IMR-90 (cell line): ENCODE results near the gene C9orf43. TPM values are rescaled to one million over a fixed set of nuclear protein-coding genes. Genes with fewer than 3 reads are reported as not detected.

Experiments
- ATAC-seq: fragments of 200-7000 bp; cut with Tn5 transposase; 2 replicates; pipeline ENCODE4 v1.9.1; 2020; ENCODE audit warnings: low read depth, mild to moderate bottlenecking, moderate library complexity
- BruUV-seq: library from RNA; stranded (reverse); fragments of 400-500 nt; replicated peaks from 2 replicates; lab custom pipeline; 2021; lab: Mats Ljungman, UMichigan
- CTCF ChIA-PET: fragments of 300-600 bp; formaldehyde crosslinking; extraction: SDS; loops from one replicate; lab custom pipeline; 2021; ENCODE audit warnings: antibody characterized with exemption; lab: Yijun Ruan, JAX
- POLR2A ChIA-PET: fragments of 300-600 bp; sonication (Branson Sonifier 250); formaldehyde crosslinking; loops from one replicate; lab custom pipeline; 2022; ENCODE audit warnings: antibody characterized with exemption; ENCODE audit not compliant: unreplicated experiment; lab: Charles Lee
- DNase-seq: peaks from one replicate; pipeline ENCODE4 v3.0.0; 2013
- H2AFZ ChIP-seq: replicated peaks from 2 replicates; pipeline ENCODE3; 2013; ENCODE audit warnings: low read length, mild to moderate bottlenecking; ENCODE audit not compliant: poor library complexity
- H2AK5ac ChIP-seq: 2 replicates; pipeline ENCODE4 v1.6.1; 2013; ENCODE audit warnings: low read depth, low read length, inconsistent platforms
- H2AK9ac ChIP-seq: replicated peaks from 2 replicates; pipeline ENCODE3; 2013; ENCODE audit warnings: mild to moderate bottlenecking, low read depth, low read length, moderate library complexity; ENCODE audit not compliant: poor library complexity
- H2BK120ac ChIP-seq: 2 replicates; pipeline ENCODE4 v1.6.1; 2013; ENCODE audit warnings: low read depth, low read length, inconsistent platforms
- H2BK15ac ChIP-seq: 3 replicates; pipeline ENCODE4 v1.6.1; 2013; ENCODE audit warnings: low read depth, low read length, inconsistent platforms
- H2BK20ac ChIP-seq: 2 replicates; pipeline ENCODE4 v1.6.1; 2013; ENCODE audit warnings: low read depth, mild to moderate bottlenecking, inconsistent platforms, low read length, moderate library complexity
- H2BK5ac ChIP-seq: 2 replicates; pipeline ENCODE4 v1.6.1; 2013; ENCODE audit warnings: mild to moderate bottlenecking, low read depth, low read length, inconsistent platforms; ENCODE audit not compliant: poor library complexity, severe bottlenecking
- H3K14ac ChIP-seq: replicated peaks from 2 replicates; pipeline ENCODE4 v1.6.1; 2013; ENCODE audit warnings: low read depth, low read length, inconsistent platforms
- H3K18ac ChIP-seq: 2 replicates; pipeline ENCODE4 v1.6.1; 2013; ENCODE audit warnings: low read depth, low read length, control low read depth
- H3K23ac ChIP-seq: 2 replicates; pipeline ENCODE4 v1.6.1; 2013; ENCODE audit warnings: low read depth, low read length, inconsistent platforms
- H3K27ac ChIP-seq: 2 replicates; pipeline ENCODE4 v1.5.1; 2013; ENCODE audit warnings: mild to moderate bottlenecking, control low read depth, low read length; ENCODE audit not compliant: insufficient read depth
- H3K27me3 ChIP-seq: 2 replicates; pipeline ENCODE4 v1.6.1; 2013; ENCODE audit warnings: low read length; ENCODE audit not compliant: control insufficient read depth, insufficient read depth
- H3K36me3 ChIP-seq: 2 replicates; pipeline ENCODE4 v1.6.1; 2013; ENCODE audit warnings: low read length, mixed read lengths; ENCODE audit not compliant: control insufficient read depth, insufficient read depth
- H3K4ac ChIP-seq: 2 replicates; pipeline ENCODE4 v1.6.1; 2013; ENCODE audit warnings: low read depth, low read length, inconsistent platforms
- H3K4me1 ChIP-seq: 2 replicates; pipeline ENCODE4 v1.6.1; 2013; ENCODE audit warnings: low read length, mixed read lengths; ENCODE audit not compliant: control insufficient read depth, insufficient read depth
- H3K4me2 ChIP-seq: 2 replicates; pipeline ENCODE4 v1.6.1; 2013; ENCODE audit warnings: low read depth, mild to moderate bottlenecking, control low read depth, low read length, moderate library complexity
- H3K4me3 ChIP-seq: 2 replicates; pipeline ENCODE4 v1.5.1; 2013; ENCODE audit warnings: low read depth, mild to moderate bottlenecking, control low read depth, low read length, moderate library complexity; ENCODE audit not compliant: insufficient read depth
- H3K56ac ChIP-seq: 2 replicates; pipeline ENCODE4 v1.6.1; 2013; ENCODE audit warnings: low read length, inconsistent platforms; ENCODE audit not compliant: insufficient read depth; ENCODE audit errors: extremely low read depth
- H3K79me1 ChIP-seq, 2 experiments: 2 replicates each; pipeline ENCODE4 v1.6.1; 2013; ENCODE audit warnings: low read length in 2 of 2, inconsistent platforms in 1 of 2, low read depth in 1 of 2
- H3K9ac ChIP-seq: 2 replicates; pipeline ENCODE4 v1.6.1; 2013; ENCODE audit warnings: low read depth, low read length, control low read depth
- H3K9me1 ChIP-seq: 2 replicates; pipeline ENCODE4 v1.6.1; 2013; ENCODE audit warnings: low read length, inconsistent platforms; ENCODE audit not compliant: insufficient read depth
- H3K9me3 ChIP-seq: 2 replicates; pipeline ENCODE4 v1.6.1; 2013; ENCODE audit warnings: low read length; ENCODE audit not compliant: control insufficient read depth, insufficient read depth
- H4K20me1 ChIP-seq: 2 replicates; pipeline ENCODE4 v1.6.1; 2013; ENCODE audit warnings: low read length, inconsistent platforms; ENCODE audit not compliant: insufficient read depth
- H4K5ac ChIP-seq: 2 replicates; pipeline ENCODE4 v1.6.1; 2013; ENCODE audit warnings: mild to moderate bottlenecking, low read depth, low read length, control low read depth
- H4K8ac ChIP-seq, 2 experiments: 2 replicates each; pipeline ENCODE4 v1.6.1; 2013; ENCODE audit warnings: low read depth in 2 of 2, low read length in 2 of 2, control low read depth in 1 of 2, inconsistent platforms in 1 of 2
- H4K91ac ChIP-seq: 2 replicates; pipeline ENCODE4 v1.6.1; 2013; ENCODE audit warnings: low read depth, low read length, inconsistent platforms; ENCODE audit not compliant: insufficient read depth
- WGBS, 2 experiments: methylation state at CpG; one replicate each; pipeline versions ENCODE4 v1.1.5 to v1.1.7; 2013; ENCODE audit warnings: missing lambda C conversion rate in 2 of 2; ENCODE audit not compliant: insufficient read length in 1 of 2; ENCODE audit errors: extremely low coverage in 2 of 2; 5-methylcytosine and 5-hydroxymethylcytosine counted together
- dilution Hi-C: fragments of 300-500 bp; cut with HindIII; formaldehyde crosslinking; loops from one replicate; pipeline ENCODE4 v1.14.3; 2018; ENCODE audit warnings: low sequenced_read_pairs; ENCODE audit not compliant: unreplicated experiment
- in situ Hi-C: fragments of 300-500 bp; cut with MboI; formaldehyde crosslinking; loops from 3 replicates; pipeline ENCODE4 v1.14.3; 2019; ENCODE audit warnings: low sequenced_read_pairs, inconsistent platforms, mixed read lengths
- intact Hi-C: fragments of 100-400 bp; cut with micrococcal nuclease; formaldehyde crosslinking; loops from 2 replicates; pipeline ENCODE4 v1.10.0; 2022
- polyA plus RNA-seq, 3 experiments: library from polyadenylated mRNA; depleted of rRNA; stranded (reverse); fragments of >200 nt; gene quantifications; 2 replicates each; pipeline ENCODE4 v1.2.3, GENCODE V29; 2012; ENCODE audit warnings: low replicate concordance in 1 of 3
- total RNA-seq: library from RNA; depleted of rRNA; stranded (reverse); fragments of >200 nt; gene quantifications from 2 replicates; pipeline ENCODE4 v1.2.3, GENCODE V29; 2012
- TF ChIP-seq, protein P1 (sequence below): conservative IDR thresholded peaks from 2 replicates; pipeline ENCODE4 v1.5.1; 2012; ENCODE audit warnings: mild to moderate bottlenecking, low read depth, low read length, improper control_type of control experiment

The C9orf43 gene
- total and polyA plus RNA-seq, 2 of the 4 experiments (the other 2 are of a cell fraction), result 0.36 to 0.46 TPM

DNA sequence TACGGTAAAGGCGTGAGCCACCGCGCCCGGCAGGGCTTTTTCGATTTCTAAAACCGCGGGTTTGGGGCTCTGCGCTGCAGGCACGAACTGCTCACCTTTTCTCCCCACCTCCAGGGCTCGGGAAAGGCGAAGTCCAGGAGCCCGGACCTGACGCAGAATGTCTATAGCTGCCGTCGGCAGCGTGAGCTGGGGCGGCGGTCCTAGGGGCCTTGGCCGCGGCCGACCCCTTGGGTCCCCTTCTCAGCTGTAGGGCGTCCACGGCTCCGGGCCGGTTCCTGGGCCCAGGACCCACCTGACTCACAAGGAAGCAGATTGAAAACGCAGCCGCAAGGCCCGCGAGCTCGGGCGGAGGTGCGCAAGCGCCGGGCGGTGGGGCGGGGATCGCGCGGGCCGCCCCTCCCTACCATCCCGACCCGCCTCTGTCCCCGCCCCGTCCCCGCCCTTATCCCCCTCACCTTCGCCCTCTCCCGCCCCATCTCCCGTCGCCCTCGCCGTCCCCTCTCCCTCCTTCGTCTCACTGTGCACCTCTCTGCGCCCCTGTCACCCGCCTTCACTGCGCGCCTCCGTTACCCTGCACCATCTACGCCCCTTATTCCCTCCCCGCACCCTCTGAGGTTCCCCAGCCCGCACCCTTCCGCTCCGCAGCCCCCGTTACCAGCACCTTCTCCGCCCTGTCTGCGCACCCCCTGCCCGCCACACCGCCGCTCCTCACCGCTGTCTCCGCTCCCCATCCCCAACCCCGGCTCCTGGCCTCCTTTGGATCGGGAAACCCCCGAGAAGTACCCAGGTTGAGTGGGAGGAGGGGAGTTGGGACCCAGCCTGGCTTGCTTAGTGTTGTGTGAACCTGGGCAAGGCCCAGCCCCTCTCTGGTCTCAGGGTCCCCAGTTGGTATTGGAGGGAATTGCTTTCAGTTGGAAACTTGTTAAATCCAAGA lies 33.6 kb upstream of the C9orf43 start, which contains the start of gene HDHD3:
Gene HDHD3 (minus strand): TSS at position 353 of the 934 bp plus-strand sequence. CDS start 2,632 bp downstream, outside the sequence.
- WGBS, 2 experiments, result 0% methylated on average over 8 of the region's 74 CpGs; no CpG with 5 or more reads in 1 of the 2 experiments
- intact Hi-C loops (no loop called here), in situ Hi-C loops (no loop called here), dilution Hi-C loops (no loop called here)
- peaks cover 0 to 8% of the 10 kb centered on the region in 2 experiments; a peak in 1 of 4 replicates for H3K79me1 ChIP-seq
- DNase-seq (peak; percentile 58), ATAC-seq (peak; percentile 99)
- peaks cover 12% of the 10 kb centered on the region; the same call in 1 of the 2 replicates for H3K36me3 ChIP-seq
- H3K56ac ChIP-seq, result no peak within 1 kb of the TSS; the same call in 1 of the 2 replicates
- H3K4me2 ChIP-seq, result peak within 1 kb of the TSS; percentile 92
- H2BK5ac ChIP-seq, result no peak within 1 kb of the TSS
- ChIA-PET CTCF (interaction anchor here (0.7 kb wide), 1 partner anchor 278 kb away, joined by 5 read pairs; no protein-coding TSS in a partner anchor), POLR2A (interaction anchor here (0.6 kb wide), 1 partner anchor 524 kb away, joined by 3 read pairs; no protein-coding TSS in a partner anchor)
- peak within 1 kb of the TSS; percentile 65 for H3K9ac ChIP-seq
- H3K4me3 ChIP-seq, result peak within 1 kb of the TSS; percentile 75
- 0 out of 2 replicates have a peak within 1 kb of the TSS, but pooled peaks have one; percentile 52 for H3K14ac ChIP-seq
- no TSS peak for BruUV-seq
- peak within 1 kb of the TSS; percentile 90 for H2AK9ac ChIP-seq
- H2AK5ac ChIP-seq, result no peak within 1 kb of the TSS
- no peak within 1 kb of the TSS for H2BK15ac ChIP-seq
- peaks cover 2% of the 10 kb centered on the region; the same call in 1 of the 2 replicates for H3K4me1 ChIP-seq
- no peaks in the 10 kb centered on the region for H4K20me1 ChIP-seq
- H2BK120ac ChIP-seq, result no peak within 1 kb of the TSS
- no peak within 1 kb of the TSS for H2BK20ac ChIP-seq
- TF ChIP-seq, protein P1, sequence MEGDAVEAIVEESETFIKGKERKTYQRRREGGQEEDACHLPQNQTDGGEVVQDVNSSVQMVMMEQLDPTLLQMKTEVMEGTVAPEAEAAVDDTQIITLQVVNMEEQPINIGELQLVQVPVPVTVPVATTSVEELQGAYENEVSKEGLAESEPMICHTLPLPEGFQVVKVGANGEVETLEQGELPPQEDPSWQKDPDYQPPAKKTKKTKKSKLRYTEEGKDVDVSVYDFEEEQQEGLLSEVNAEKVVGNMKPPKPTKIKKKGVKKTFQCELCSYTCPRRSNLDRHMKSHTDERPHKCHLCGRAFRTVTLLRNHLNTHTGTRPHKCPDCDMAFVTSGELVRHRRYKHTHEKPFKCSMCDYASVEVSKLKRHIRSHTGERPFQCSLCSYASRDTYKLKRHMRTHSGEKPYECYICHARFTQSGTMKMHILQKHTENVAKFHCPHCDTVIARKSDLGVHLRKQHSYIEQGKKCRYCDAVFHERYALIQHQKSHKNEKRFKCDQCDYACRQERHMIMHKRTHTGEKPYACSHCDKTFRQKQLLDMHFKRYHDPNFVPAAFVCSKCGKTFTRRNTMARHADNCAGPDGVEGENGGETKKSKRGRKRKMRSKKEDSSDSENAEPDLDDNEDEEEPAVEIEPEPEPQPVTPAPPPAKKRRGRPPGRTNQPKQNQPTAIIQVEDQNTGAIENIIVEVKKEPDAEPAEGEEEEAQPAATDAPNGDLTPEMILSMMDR, result no peak
- no peak within 1 kb of the TSS; the same call in 1 of the 2 replicates for H3K18ac ChIP-seq
- H4K8ac ChIP-seq, result peak within 1 kb of the TSS; percentile 73 to 83; a peak in 3 of 4 replicates
- H2AFZ ChIP-seq, result peak within 1 kb of the TSS; percentile 100
- peak within 1 kb of the TSS; percentile 51; the same call in 1 of the 2 replicates for H4K91ac ChIP-seq
- H3K27ac ChIP-seq, result no peak within 1 kb of the TSS; the same call in 1 of the 2 replicates
- peak within 1 kb of the TSS; percentile 47 for H3K4ac ChIP-seq
- no peaks in the 10 kb centered on the region; the same call in 1 of the 2 replicates for H3K27me3 ChIP-seq
- peak within 1 kb of the TSS; percentile 59; the same call in 1 of the 2 replicates for H3K23ac ChIP-seq
- no peaks in the 10 kb centered on the region for H3K9me1 ChIP-seq
- no peaks in the 10 kb centered on the region for H3K9me3 ChIP-seq
- H4K5ac ChIP-seq, result peak within 1 kb of the TSS; percentile 57; the same call in 1 of the 2 replicates
